ENCODE data around the gene PTPRJ. TPM values are rescaled to one million over a fixed set of nuclear protein-coding genes. Genes with fewer than 3 reads are reported as not detected.

PTPRJ gene
- total RNA-seq, 1 experiment from 2014 or later = 0.30 TPM

DNA sequence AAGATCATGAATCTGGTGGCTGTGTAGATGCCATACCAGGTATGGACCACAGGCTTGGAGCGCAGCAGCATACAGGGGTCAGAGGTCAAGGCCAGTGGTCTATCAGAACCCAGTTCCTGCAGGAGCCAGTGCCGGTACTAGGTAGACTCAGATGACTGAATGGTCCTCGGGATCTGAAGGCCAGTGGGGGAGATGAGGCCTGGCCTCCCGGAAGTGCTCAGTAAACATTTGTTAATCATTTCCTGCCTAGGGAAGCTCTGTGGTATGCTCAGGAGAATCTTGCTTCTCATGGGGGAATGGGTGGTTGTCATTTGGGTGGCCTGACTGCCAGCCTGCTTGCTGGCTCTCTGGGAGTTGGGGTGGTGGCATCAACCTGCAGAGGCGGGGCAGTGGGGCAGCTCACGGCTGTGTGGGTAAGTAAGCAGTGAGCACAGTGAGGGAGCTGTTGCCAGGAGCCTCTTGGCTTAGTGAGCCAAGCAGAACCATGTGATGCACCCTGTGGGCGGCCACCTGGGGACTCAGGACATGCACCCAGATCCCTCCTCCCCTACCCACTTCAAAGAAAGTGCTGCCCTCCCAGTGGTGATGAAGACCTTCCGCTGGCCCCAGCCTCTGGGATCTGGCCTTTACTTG is 33.0 kb downstream of the PTPRJ start:
- Mint-ChIP-seq H3K36me3 (ENCODE audit: insufficient read depth, unreplicated experiment) (no peaks in the 10 kb centered on the region), H3K4me3 (ENCODE audit: unreplicated experiment) (no peak overlapping the region), H3K4me1 (ENCODE audit: insufficient read depth, unreplicated experiment) (no peaks in the 10 kb centered on the region), H3K27ac (ENCODE audit: low read depth, unreplicated experiment) (no peak overlapping the region), H3K9me3 (ENCODE audit: unreplicated experiment) (no peaks in the 10 kb centered on the region), H3K27me3 (ENCODE audit: insufficient read depth, unreplicated experiment) (no peaks in the 10 kb centered on the region)
- no peak for DNase-seq (ENCODE audit: unreplicated experiment)
- TF ChIP-seq CTCF (IDR thresholded peaks at IDR 0.05; ENCODE audit: unreplicated experiment) = no peak
- intact Hi-C loops (cut with micrococcal nuclease) = no loop called here
- CTCF ChIA-PET = no interaction called here
- POLR2A ChIA-PET = no interaction called here
- BruUV-seq (replicated peaks) = no TSS peak

DNA sequence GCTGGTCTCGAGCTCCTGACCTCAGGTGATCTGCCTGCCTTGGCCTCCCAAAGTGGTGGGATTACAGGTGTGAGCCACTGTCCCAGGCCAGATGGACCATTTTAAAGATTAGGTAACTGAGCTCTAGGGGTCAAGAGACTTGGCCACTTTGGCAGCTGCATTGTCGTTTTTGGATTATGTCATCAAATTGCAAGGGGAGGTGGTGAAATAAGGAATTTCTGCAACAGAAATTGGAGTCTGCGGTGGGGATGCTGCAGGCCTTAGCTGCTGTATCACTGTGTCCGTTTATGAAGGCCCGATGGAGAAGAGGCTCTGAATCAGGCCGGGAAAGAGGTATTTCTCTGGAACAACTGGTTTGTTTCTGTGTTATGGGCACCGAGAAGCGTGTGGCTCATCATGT is 34.6 kb downstream of the PTPRJ start:
- no peak for DNase-seq (ENCODE audit: unreplicated experiment)
- intact Hi-C loops (cut with micrococcal nuclease) = no loop called here
- H3K4me3 Mint-ChIP-seq (ENCODE audit: unreplicated experiment) = no peak overlapping the region
- ChIA-PET CTCF (interaction anchor here (0.6 to 0.7 kb wide), 2 partner anchors 8 to 67 kb away, joined by 3 to 4 read pairs; no protein-coding TSS in a partner anchor), POLR2A (interaction anchor here (0.8 kb wide), 1 partner anchor 78 kb away, joined by 3 read pairs; no protein-coding TSS in a partner anchor)
- H3K27ac Mint-ChIP-seq (ENCODE audit: low read depth, unreplicated experiment) = no peak overlapping the region
- TF ChIP-seq CTCF (IDR thresholded peaks at IDR 0.05; ENCODE audit: unreplicated experiment) = no peak
- H3K9me3 Mint-ChIP-seq (ENCODE audit: unreplicated experiment) = no peaks in the 10 kb centered on the region
- BruUV-seq (replicated peaks) = no TSS peak
- H3K4me1 Mint-ChIP-seq (ENCODE audit: insufficient read depth, unreplicated experiment) = no peaks in the 10 kb centered on the region
- no peaks in the 10 kb centered on the region for H3K27me3 Mint-ChIP-seq (ENCODE audit: insufficient read depth, unreplicated experiment)
- H3K36me3 Mint-ChIP-seq (ENCODE audit: insufficient read depth, unreplicated experiment) = no peaks in the 10 kb centered on the region

DNA sequence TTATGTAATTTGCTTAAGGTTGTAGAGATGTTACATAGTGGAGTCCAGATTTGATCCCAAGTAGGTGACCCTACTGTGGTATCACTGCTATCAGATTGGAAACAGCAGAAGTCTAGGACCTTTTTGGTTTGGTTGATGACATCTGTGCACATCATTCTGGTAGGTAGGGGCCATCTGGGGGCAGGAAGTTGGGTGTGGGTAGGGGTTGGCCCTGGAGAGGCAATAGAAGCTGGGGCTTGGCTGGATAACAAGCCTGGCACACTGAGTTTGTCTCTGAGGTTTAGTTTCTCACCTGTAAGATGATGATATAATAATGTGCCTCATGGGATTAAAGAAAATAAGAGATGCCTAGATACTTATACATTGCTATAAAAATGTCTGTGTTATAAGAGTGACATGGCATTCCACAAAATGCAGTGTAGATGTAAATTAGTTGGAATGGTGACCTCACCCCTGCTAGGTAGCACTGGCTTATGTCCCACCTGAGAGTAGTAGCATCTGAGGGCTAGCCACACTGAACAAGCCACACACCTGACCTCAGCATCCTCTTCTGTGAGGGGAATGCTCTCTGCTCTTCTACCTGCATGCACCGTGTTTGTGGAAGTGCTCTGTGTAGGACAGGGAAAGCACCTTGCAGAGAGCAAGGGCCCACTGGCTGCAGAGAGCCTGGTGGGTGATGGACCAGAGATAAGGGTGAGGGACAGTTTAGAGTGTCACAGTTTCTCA is 36.9 kb downstream of the PTPRJ start:
- no peaks in the 10 kb centered on the region for H3K4me1 Mint-ChIP-seq (ENCODE audit: insufficient read depth, unreplicated experiment)
- DNase-seq (ENCODE audit: unreplicated experiment) = no peak
- ChIA-PET POLR2A (no interaction called here), CTCF (interaction anchor here (0.6 to 1.1 kb wide), 4 partner anchors 23 to 255 kb away, joined by 3 to 4 read pairs (median 3); no protein-coding TSS in a partner anchor)
- H3K27me3 Mint-ChIP-seq (ENCODE audit: insufficient read depth, unreplicated experiment) = no peaks in the 10 kb centered on the region
- intact Hi-C loops (cut with micrococcal nuclease) = no loop called here
- no peak overlapping the region for H3K27ac Mint-ChIP-seq (ENCODE audit: low read depth, unreplicated experiment)
- H3K36me3 Mint-ChIP-seq (ENCODE audit: insufficient read depth, unreplicated experiment) = no peaks in the 10 kb centered on the region
- no peaks in the 10 kb centered on the region for H3K9me3 Mint-ChIP-seq (ENCODE audit: unreplicated experiment)
- H3K4me3 Mint-ChIP-seq (ENCODE audit: unreplicated experiment) = no peak overlapping the region
- no TSS peak for BruUV-seq (replicated peaks)
- TF ChIP-seq CTCF (IDR thresholded peaks at IDR 0.05; ENCODE audit: unreplicated experiment) = no peak

- Mint-ChIP-seq H3K4me1 (ENCODE audit: insufficient read depth, unreplicated experiment) (no peaks in the 10 kb centered on the region), H3K27me3 (ENCODE audit: insufficient read depth, unreplicated experiment) (no peaks in the 10 kb centered on the region), H3K27ac (ENCODE audit: low read depth, unreplicated experiment) (no peak overlapping the region), H3K4me3 (ENCODE audit: unreplicated experiment) (no peak overlapping the region), H3K9me3 (ENCODE audit: unreplicated experiment) (no peaks in the 10 kb centered on the region), H3K36me3 (ENCODE audit: insufficient read depth, unreplicated experiment) (no peaks in the 10 kb centered on the region)
- TF ChIP-seq CTCF (IDR thresholded peaks at IDR 0.05; ENCODE audit: unreplicated experiment) = no peak
- ChIA-PET CTCF (interaction anchor here (0.6 to 1.1 kb wide), 5 partner anchors 24 to 1253 kb away, joined by 3 to 4 read pairs (median 3); no protein-coding TSS in a partner anchor), POLR2A (no interaction called here)
- no TSS peak for BruUV-seq (replicated peaks)
- no peak for DNase-seq (ENCODE audit: unreplicated experiment)
- intact Hi-C loops (cut with micrococcal nuclease) = no loop called here
Measured at GRCh38 chr11:48017831-48018527, 37.6 kb downstream of the PTPRJ start.

All from MCF 10A (cell line).